GM18951 (cell line): ENCODE data around the gene TRAF3.

Experiments
- POLR2A ChIP-seq: IDR thresholded peaks from 4 replicates; pipeline ENCODE4 v1.6.1; 2011; ENCODE audit warnings: mild to moderate bottlenecking; ENCODE audit not compliant: insufficient read length, insufficient read depth; ENCODE audit errors: extremely low read depth
- in situ Hi-C: fragments of 300-500 bp; cut with MboI; formaldehyde crosslinking; loops from one replicate; pipeline ENCODE4 v1.12.0; 2022; ENCODE audit warnings: low sequenced_read_pairs, mixed read lengths, inconsistent platforms; ENCODE audit not compliant: unreplicated experiment

Gene TRAF3

DNA sequence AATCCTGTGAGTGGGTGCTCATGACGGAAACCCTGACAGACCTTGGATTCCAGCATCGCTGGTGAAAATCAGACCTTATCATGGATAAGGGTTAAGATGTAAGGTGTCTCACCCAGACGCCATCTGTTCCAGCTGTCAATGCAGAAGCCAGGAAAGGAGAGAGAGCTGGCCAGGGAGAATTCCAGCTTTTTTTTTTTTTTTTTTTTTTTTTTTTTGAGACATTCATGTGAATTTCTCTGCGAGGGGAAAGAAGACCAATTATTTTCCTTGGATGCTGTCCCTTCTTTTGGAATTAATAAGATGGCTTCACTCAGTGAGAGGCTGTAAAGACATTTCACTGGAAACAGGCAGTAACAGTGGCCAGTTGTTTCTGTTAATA is 1.8 kb downstream of the TRAF3 start:
- no peak for TF ChIP-seq POLR2A
- in situ Hi-C loops, result no loop called here

DNA sequence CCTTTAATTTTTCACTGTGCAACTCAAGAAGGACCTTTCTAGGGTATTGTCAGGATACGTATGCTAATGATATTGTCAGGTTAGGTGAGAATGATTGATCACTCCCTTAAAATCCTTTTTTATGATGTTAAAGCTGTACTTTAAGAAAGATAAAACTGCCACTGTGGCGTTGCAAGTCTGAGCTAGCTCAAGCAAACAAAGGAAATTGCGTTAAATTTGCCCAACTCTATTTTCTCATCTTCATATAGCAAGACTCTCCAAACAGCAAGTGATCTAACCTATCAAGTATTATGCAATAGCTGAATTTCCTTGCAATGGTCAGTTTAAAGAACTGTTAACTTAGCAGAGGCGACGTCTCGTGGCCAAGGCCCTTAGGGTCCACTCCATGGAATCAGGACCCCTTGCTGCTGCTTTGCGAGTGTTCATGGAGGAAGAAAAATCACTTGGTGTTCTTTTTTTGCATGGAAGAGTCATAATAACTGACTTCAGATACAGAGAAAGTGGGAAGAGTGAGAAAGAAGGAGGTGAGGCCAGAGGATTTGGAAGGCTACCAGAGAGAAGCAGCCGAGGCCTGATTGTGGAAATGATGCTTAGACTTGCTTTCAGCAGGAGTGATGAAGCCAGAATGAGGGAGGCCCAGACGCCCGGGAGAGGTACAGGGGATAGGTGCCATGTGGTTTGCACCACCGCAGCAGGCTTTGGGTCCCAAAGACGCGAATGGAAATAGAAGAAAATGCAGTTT is 2.5 kb downstream of the TRAF3 start:
- in situ Hi-C loops, result no loop called here

DNA sequence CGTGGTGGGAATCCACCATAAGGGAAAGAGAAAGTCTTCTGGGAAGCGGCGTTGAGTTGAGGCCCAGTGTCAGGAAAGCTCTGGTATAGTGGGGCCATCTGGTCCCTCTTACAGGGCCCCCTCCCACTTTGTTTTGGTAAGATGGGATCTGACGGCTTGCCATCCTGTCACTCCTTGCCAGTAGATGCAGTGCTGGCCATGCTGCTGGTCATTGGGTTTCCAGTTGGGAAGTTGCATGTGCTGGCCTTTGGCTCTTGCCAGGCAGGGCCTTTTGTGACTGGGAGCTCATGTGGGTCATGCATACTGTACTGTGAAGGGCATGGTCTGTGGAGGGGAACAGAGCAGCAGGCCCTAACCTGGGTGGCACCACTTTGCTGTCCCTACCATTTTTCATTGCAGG is 3.8 kb downstream of the TRAF3 start:
- in situ Hi-C loops, result no loop called here

More for the DNA sequence above, 2.5 kb downstream of the TRAF3 start:
- no peak for TF ChIP-seq POLR2A

DNA sequence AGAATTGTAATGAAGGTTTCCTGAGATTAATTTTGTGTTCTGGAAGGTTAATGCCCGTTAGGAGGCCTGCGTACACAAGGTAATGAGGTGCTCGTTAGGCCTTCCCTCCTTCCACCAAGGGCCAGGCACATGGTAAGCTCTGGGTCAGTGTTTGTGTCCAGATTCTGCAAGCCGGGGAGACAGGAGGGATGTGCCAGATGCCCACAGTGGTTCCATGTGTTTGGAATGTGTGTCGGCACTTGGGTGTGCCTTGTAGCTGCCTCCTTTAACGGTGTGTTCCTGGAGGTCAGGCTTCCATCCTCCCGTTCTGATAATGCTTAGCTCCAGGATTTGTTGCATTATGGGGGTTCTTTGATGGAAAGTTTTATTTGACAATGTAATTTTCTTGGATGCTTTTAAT is 5.7 kb downstream of the TRAF3 start:
- in situ Hi-C loops, result no loop called here
- no peak for TF ChIP-seq POLR2A

More for the DNA sequence above, 3.8 kb downstream of the TRAF3 start:
- TF ChIP-seq POLR2A, result no peak

DNA sequence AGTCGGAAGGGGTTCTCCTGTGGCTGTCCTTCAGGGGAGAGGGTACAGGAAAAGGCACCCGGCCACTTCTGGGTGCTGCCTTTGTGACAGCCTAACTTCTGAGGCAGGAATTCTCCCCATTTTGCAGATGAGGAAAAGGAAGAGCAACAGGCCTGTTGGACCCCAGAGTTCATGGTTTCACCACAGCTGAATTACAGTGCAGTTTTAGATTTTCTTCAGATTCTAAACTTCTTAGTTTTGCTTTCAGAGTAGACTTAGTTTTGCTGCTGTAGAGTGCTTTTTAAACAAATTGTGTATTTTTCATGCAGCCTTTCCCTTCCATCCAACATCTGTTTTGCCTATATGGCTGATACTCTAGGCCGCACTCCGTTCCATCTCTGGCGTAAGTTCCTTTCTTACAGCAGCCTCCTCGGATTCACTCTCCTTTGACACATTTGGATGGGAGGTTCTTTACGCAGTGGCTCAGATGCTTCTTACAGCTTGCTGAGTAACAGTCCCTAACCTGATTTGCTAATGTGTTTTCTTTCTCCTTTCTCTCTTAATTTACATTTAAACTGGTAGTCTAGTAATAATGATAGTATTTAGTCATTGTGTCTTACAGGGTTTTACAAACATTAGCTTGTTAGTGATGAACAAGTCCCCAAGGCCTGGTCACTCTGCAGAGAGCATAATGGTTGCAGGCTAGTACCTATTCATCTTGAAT is 7.8 kb downstream of the TRAF3 start:
- in situ Hi-C loops, result no loop called here
- no peak for TF ChIP-seq POLR2A

DNA sequence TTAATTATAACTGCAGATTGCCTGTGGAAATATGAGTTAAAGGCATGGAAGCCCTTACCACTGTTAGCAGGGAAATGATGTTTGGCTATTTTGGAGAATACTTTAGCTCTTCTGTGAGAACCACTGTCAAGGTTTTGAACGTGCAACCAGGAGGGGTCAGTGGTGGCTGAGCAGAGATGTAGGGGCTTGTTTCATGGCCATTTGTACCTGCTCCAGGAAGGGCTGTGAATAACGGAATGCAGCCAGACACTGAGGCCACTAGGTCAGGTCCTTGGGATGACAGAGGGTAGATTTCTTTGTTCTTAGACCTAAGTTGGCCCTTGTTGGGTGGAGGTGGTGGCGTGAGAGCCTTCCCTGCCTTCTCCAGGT is 8.3 kb downstream of the TRAF3 start:
- in situ Hi-C loops, result no loop called here
- TF ChIP-seq POLR2A, result no peak

DNA sequence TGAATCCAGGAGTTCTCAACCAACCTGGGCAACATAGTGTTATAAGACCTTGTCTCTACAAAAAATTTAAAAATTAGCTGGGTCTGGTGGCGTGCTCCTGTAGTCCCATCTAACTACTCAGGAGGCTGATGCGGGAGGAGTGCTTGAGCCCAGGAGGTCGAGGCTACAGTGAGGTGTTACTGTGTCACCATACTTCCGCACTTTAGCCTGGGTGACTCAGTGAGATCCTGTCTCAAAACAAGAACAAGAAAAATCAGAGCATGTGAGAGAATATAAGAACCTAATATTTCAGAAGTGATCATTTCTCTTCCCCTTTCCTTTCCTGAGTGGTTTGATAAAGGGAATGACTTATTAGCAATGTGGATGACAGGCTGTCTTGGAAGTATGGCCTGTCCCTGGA is 9.5 kb downstream of the TRAF3 start:
- in situ Hi-C loops, result no loop called here

DNA sequence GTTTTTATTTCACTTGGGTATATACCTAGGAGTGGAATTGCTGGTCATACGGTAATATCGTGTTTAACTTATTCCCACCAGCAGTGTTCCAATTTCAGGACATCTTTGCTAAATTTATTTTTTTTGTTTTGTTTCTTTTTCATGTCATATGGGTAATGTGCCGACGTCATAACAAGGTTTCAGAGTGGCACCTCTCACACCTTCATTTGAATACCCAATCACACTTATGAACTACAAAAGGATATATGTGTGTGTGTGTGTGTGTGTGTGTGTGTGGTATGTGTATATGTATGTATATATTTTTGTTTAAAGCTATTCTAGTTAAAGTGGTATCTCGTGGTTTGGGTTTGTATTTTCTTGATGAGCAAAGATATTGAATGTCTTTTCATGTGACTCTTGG is 12.1 kb downstream of the TRAF3 start:
- no peak for TF ChIP-seq POLR2A
- in situ Hi-C loops, result no loop called here

More for the DNA sequence above, 9.5 kb downstream of the TRAF3 start:
- no peak for TF ChIP-seq POLR2A

DNA sequence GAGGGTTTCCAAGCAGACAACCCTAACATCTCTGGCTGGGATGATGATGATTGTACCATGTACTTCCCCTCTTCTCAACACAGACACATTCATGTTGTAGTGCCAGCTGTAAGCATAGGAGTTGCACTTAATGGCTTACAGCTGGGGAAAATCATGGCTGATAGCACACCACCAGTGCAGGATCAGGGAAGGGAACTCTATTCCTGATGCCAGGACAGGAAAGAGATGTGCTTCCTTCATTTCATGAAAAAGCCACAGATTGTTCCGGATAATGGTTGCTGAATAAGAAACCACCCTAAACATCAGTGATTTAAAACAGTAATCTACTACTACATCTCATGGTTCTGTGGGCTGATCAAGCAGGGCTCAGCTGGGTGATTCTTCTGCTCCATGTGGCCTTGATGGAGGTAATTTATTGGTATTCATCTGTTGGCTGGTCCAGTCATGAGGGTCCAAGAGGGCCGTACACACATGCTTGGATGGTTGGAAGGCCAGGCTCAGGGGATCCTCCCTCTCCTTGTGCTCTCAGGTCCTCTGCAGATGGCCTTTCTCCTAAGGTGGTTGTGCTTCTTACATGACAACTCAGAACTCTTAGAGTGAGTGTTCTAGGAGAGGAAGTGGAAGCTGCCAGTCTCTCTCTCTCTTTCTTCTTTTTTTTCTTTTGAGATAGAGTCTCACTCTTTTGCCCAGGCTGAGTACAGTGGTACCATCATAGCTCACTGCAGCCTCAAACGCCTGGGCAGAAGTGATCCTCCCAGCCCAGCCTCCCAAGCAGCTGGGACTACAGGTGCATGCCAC is 16.5 kb downstream of the TRAF3 start:
- no peak for TF ChIP-seq POLR2A
- in situ Hi-C loops, result no loop called here

DNA sequence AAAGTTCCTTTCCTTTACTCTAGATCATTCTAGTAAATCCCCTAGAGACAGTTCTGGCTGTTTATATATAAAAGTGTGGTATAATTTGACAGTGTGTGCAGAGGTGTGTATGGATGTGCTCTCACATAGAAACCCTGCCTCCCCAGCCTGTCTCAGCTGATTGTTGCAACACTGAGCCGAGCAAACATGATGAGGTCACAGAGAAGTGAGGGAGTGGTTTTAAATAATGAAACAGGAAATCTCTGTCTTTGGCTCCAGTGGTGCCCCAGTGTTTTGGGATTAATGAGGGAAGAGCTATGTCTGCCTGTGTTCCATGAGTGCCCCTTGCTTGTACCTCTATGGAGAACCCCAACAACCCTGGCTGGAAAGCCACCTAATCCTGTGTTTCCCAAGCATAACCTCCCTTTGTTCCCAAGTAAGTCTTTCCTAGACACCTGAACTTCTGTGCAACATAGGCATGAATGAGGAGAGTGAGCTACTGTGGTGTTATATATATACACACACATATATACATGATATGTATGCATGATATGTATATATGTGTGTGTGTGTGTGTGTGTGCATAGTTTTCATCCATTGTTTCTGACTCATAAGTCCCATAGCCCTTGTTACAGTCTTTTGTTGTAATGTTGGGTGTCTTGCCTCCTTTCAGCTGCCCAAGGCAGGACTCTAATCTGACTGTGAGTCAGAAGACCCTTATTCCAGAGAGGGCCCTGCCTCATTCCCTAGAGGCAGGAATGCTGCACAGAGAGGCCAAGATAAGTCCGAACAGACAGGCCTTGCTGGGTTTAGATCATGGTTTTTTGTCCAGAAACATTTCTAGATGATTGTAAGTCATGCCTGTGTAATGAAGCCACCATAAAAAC is 18.0 kb downstream of the TRAF3 start:
- in situ Hi-C loops, result no loop called here
- no peak for TF ChIP-seq POLR2A

DNA sequence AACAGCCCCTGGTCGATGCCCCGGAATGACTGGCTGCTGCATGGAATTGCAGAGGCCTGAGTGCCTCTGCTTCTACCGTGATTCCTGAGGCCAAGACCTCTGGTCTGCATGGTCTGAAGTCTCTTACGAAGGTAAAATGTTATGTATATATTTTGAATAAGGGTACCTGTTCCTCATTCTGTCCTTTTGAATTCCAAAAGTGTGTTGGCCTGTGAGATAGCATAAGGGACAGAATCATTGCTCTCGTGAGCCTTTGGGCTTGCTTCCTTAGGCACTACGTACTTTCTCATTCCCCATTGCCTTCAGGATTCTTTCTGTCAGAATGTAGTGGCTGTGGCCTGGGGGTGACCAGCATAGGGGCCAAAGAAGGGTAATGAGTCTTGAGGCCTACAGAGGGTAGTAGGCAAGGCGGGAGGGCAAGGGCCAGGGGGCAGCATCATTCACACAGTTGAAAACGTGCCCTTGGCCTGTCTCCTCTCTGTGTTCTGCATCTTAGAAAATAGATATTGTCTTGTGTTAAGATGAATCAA is 19.5 kb downstream of the TRAF3 start:
- no peak for TF ChIP-seq POLR2A
- in situ Hi-C loops, result no loop called here

DNA sequence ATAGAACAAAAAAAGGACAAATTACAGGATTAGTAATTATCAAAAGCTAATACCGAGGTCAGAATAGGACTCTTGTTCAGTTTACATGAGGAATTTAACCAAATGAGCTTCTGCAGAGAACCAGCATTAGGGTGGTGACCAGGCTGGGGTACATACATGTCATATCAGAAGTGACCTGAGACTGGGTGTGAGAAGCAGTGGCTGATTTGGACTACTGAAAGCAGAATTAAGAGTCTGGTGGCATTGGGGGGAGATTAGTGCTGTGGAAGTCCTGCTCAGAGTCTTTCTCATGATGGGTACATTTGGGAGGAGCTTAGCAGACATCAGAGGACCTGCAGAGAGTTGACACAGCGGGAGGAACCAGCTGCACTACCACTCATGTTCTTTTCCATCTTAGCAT is 21.7 kb downstream of the TRAF3 start:
- in situ Hi-C loops, result no loop called here
- no peak for TF ChIP-seq POLR2A
